Thymus (tissue), 11 donors: Measurements from ENCODE around the gene RBFOX2. TPM values are rescaled to one million over a fixed set of nuclear protein-coding genes. Genes with fewer than 3 reads are reported as not detected.
"Not testable (repeated sequence)": the region's sequence is repeated elsewhere in the genome, so short reads cannot be mapped to it uniquely, and the experiment has no call there.

ENCODE experiments used
- DNase-seq, 9 donors: peaks; one replicate each; pipeline ENCODE4 v3.0.0-alpha.2; 2013; ENCODE audit warnings: low spot score in 9 of 9, low read depth in 6 of 9, missing footprints in 1 of 9
- H3K27ac ChIP-seq, 2 donors: one replicate each; pipeline ENCODE4 v1.5.1; 2013; ENCODE audit warnings: control low read depth in 1 of 2, low read depth in 1 of 2, low read length in 1 of 2, mild to moderate bottlenecking in 1 of 2, moderate library complexity in 1 of 2
- H3K27me3 ChIP-seq, 2 donors: one replicate each; pipeline ENCODE4 v1.5.1; 2013; ENCODE audit warnings: low read length in 1 of 2; ENCODE audit not compliant: control insufficient read depth in 2 of 2, insufficient read depth in 1 of 2
- H3K36me3 ChIP-seq, 2 donors: one replicate each; pipeline ENCODE4 v1.5.1; 2013; ENCODE audit warnings: low read length in 1 of 2, mild to moderate bottlenecking in 1 of 2, moderate library complexity in 1 of 2; ENCODE audit not compliant: control insufficient read depth in 2 of 2, insufficient read depth in 2 of 2
- H3K4me1 ChIP-seq, 2 donors: one replicate each; pipeline ENCODE4 v1.5.1; 2013; ENCODE audit warnings: low read length in 2 of 2; ENCODE audit not compliant: control insufficient read depth in 2 of 2, insufficient read depth in 2 of 2
- H3K4me3 ChIP-seq, 2 donors: one replicate each; pipeline ENCODE4 v1.5.1; 2013; ENCODE audit warnings: low read length in 2 of 2, control low read depth in 1 of 2, mild to moderate bottlenecking in 1 of 2
- H3K9me3 ChIP-seq, 2 donors: one replicate each; pipeline ENCODE4 v1.5.1; 2013; ENCODE audit warnings: low read length in 1 of 2, mild to moderate bottlenecking in 1 of 2; ENCODE audit not compliant: control insufficient read depth in 2 of 2, insufficient read depth in 1 of 2
- WGBS: extraction: QIAGEN DNeasy Blood & Tissue Kit; methylation state at CpG from one replicate; pipeline ENCODE4 v1.1.7; 2013; 5-methylcytosine and 5-hydroxymethylcytosine counted together
- polyA plus RNA-seq: library from polyadenylated mRNA; stranded (reverse); fragments of 200-250 nt; gene quantifications from one replicate; pipeline ENCODE4 v1.2.3, GENCODE V29; 2013
- total RNA-seq: library from RNA; stranded (reverse); fragments of 120-200 nt; gene quantifications from one replicate; pipeline ENCODE4 v1.2.4, GENCODE V29; 2013
- donor health status: healthy.

RBFOX2 gene
- total and polyA plus RNA-seq, 2 donors = 10.2 to 14.9 TPM

GRCh38 chr22:35821654-35822053 is 207.0 kb downstream of the RBFOX2 start:
- no peaks in the 10 kb centered on the region for H3K36me3 ChIP-seq
- H3K27ac ChIP-seq = no peak overlapping the region
- H3K27me3 ChIP-seq = no peaks in the 10 kb centered on the region
- WGBS = 98% methylated on average over 1 of the region's 1 CpG
- no peaks in the 10 kb centered on the region for H3K4me1 ChIP-seq
- DNase-seq = no peak
- no peaks in the 10 kb centered on the region for H3K9me3 ChIP-seq
- no peak overlapping the region for H3K4me3 ChIP-seq

GRCh38 chr22:35819421-35819820 is 209.2 kb downstream of the RBFOX2 start:
- DNase-seq = no peak
- Histone ChIP-seq H3K27me3 (no peaks in the 10 kb centered on the region), H3K4me1 (no peaks in the 10 kb centered on the region), H3K27ac (no peak overlapping the region), H3K9me3 (no peaks in the 10 kb centered on the region), H3K36me3 (no peaks in the 10 kb centered on the region), H3K4me3 (no peak overlapping the region)
- 100% methylated on average over 1 of the region's 1 CpG for WGBS

- no peaks in the 10 kb centered on the region for H3K36me3 ChIP-seq
- WGBS = 89% methylated on average over 1 of the region's 1 CpG
- H3K4me1 ChIP-seq = no peaks in the 10 kb centered on the region
- no peak for DNase-seq
- no peaks in the 10 kb centered on the region for H3K9me3 ChIP-seq
- no peak overlapping the region for H3K4me3 ChIP-seq
- H3K27me3 ChIP-seq = no peaks in the 10 kb centered on the region
- no peak overlapping the region for H3K27ac ChIP-seq
Observed at GRCh38 chr22:35818897-35819296, 209.7 kb downstream of the RBFOX2 start.

GRCh38 chr22:35812600-35812999 is 216.0 kb downstream of the RBFOX2 start:
- H3K4me1 ChIP-seq = no peaks in the 10 kb centered on the region
- no peaks in the 10 kb centered on the region for H3K36me3 ChIP-seq
- no peak for DNase-seq
- no peaks in the 10 kb centered on the region for H3K27me3 ChIP-seq
- no peak overlapping the region for H3K27ac ChIP-seq
- 96% methylated on average over 4 of the region's 4 CpGs for WGBS
- H3K9me3 ChIP-seq = no peaks in the 10 kb centered on the region
- H3K4me3 ChIP-seq = no peak overlapping the region

GRCh38 chr22:35811670-35812069 is 217.0 kb downstream of the RBFOX2 start:
- H3K4me1 ChIP-seq = no peaks in the 10 kb centered on the region
- 94% methylated on average over 3 of the region's 3 CpGs for WGBS
- no peak for DNase-seq

GRCh38 chr22:35809816-35810215 is 218.8 kb downstream of the RBFOX2 start:
- DNase-seq = no peak
- no peaks in the 10 kb centered on the region for H3K27me3 ChIP-seq
- no peaks in the 10 kb centered on the region for H3K9me3 ChIP-seq
- no peak overlapping the region for H3K4me3 ChIP-seq
- no peaks in the 10 kb centered on the region for H3K4me1 ChIP-seq
- no peaks in the 10 kb centered on the region for H3K36me3 ChIP-seq
- 99% methylated on average over 9 of the region's 9 CpGs for WGBS
- H3K27ac ChIP-seq = no peak overlapping the region

More at GRCh38 chr22:35811670-35812069, 217.0 kb downstream of the RBFOX2 start:
- Histone ChIP-seq H3K27me3 (no peaks in the 10 kb centered on the region), H3K4me3 (no peak overlapping the region), H3K27ac (no peak overlapping the region), H3K36me3 (no peaks in the 10 kb centered on the region), H3K9me3 (no peaks in the 10 kb centered on the region)

GRCh38 chr22:35808377-35808776 is 220.2 kb downstream of the RBFOX2 start:
- Histone ChIP-seq H3K4me3 (no peak overlapping the region), H3K27ac (no peak overlapping the region), H3K4me1 (no peaks in the 10 kb centered on the region), H3K27me3 (no peaks in the 10 kb centered on the region), H3K9me3 (no peaks in the 10 kb centered on the region), H3K36me3 (no peaks in the 10 kb centered on the region)
- DNase-seq = no peak
- 99% methylated on average over 2 of the region's 2 CpGs for WGBS

GRCh38 chr22:35806668-35807067 is 222.0 kb downstream of the RBFOX2 start:
- H3K27ac ChIP-seq, H3K4me1 ChIP-seq, H3K4me3 ChIP-seq, H3K36me3 ChIP-seq, DNase-seq, H3K27me3 ChIP-seq, H3K9me3 ChIP-seq: not testable (repeated sequence)
- 97% methylated on average over 8 of the region's 8 CpGs for WGBS

- no peaks in the 10 kb centered on the region for H3K4me1 ChIP-seq
- no peaks in the 10 kb centered on the region for H3K27me3 ChIP-seq
- no peak for DNase-seq
- H3K36me3 ChIP-seq = no peaks in the 10 kb centered on the region
- no peak overlapping the region for H3K4me3 ChIP-seq
- H3K9me3 ChIP-seq = no peaks in the 10 kb centered on the region
- WGBS = 97% methylated on average over 2 of the region's 2 CpGs
- H3K27ac ChIP-seq = no peak overlapping the region
Observed at GRCh38 chr22:35805466-35805865, 223.2 kb downstream of the RBFOX2 start.

- DNase-seq = no peak
- Histone ChIP-seq H3K4me3 (no peak overlapping the region), H3K36me3 (no peaks in the 10 kb centered on the region), H3K9me3 (no peaks in the 10 kb centered on the region), H3K27me3 (no peaks in the 10 kb centered on the region), H3K4me1 (no peaks in the 10 kb centered on the region), H3K27ac (no peak overlapping the region)
- 98% methylated on average over 1 of the region's 1 CpG for WGBS
Observed at GRCh38 chr22:35804421-35804820, 224.2 kb downstream of the RBFOX2 start.
